Fibroblast of lung (primary cell): ENCODE results near the gene FN3KRP.

ENCODE experiments used
- CTCF ChIP-seq, 2 donors: IDR thresholded peaks in 1 of 2; conservative IDR thresholded peaks in 1 of 2; 1 replicate in 1 of 2; 2 replicates in 1 of 2; pipeline ENCODE4 v1.5.1; 2011 to 2012; ENCODE audit warnings: low read length in 2 of 2, control low read depth in 1 of 2, inconsistent platforms in 1 of 2, low read depth in 1 of 2, mild to moderate bottlenecking in 1 of 2
- EZH2 ChIP-seq: IDR thresholded peaks from 2 replicates; pipeline ENCODE4 v1.5.1; 2012; ENCODE audit warnings: low read length, control low read depth, mild to moderate bottlenecking; ENCODE audit errors: missing control alignments

GRCh38 chr17:82698065-82698973, 18.2 kb upstream of the FN3KRP start, which contains the start of gene RAB40B:
- TF ChIP-seq CTCF (conservative IDR thresholded peaks at IDR 0.05 in 1 of 2, IDR thresholded peaks at IDR 0.05 in 1 of 2; ENCODE audit: low read depth in 1 of 2, low read length in 2 of 2) (no peak), EZH2 (no peak)
